DND-41 (cell line): Measurements from ENCODE around the gene ANXA2.

Experiments
- ATAC-seq: fragments of 200-7000 bp; cut with Tn5 transposase; 3 replicates; pipeline ENCODE4 v1.9.1; 2021; ENCODE audit warnings: low read depth; ENCODE audit not compliant: insufficient read depth
- DNase-seq: peaks from one replicate; pipeline ENCODE4 v3.0.0-alpha.2; 2020
- H2AFZ ChIP-seq: 2 replicates; pipeline ENCODE4 v1.6.0; 2012; ENCODE audit warnings: low read depth, low read length
- H3K27ac ChIP-seq: 2 replicates; pipeline ENCODE4 v1.5.1; 2012; ENCODE audit warnings: low read length, inconsistent platforms
- H3K27me3 ChIP-seq: fragments of 200-600 bp; sonication (generic); 2 replicates; pipeline ENCODE4 v1.6.0; 2012; ENCODE audit warnings: low read length, mild to moderate bottlenecking, inconsistent platforms; ENCODE audit not compliant: insufficient read depth, poor library complexity
- H3K36me3 ChIP-seq: 2 replicates; pipeline ENCODE4 v1.5.1; 2012; ENCODE audit warnings: low read length, inconsistent platforms; ENCODE audit not compliant: insufficient read depth
- H3K4me1 ChIP-seq: 2 replicates; pipeline ENCODE4 v1.5.1; 2012; ENCODE audit warnings: mild to moderate bottlenecking, low read length; ENCODE audit not compliant: insufficient read depth
- H3K4me2 ChIP-seq: 2 replicates; pipeline ENCODE4 v1.6.0; 2012; ENCODE audit warnings: mild to moderate bottlenecking, moderate library complexity, low read length, inconsistent platforms; ENCODE audit not compliant: insufficient read depth
- H3K4me3 ChIP-seq, 2 experiments: fragments of 200-600 bp in 1 of 2; shearing (Covaris generic) in 1 of 2; 2 replicates each; pipeline ENCODE4 v1.5.1; 2012 to 2016; ENCODE audit warnings: inconsistent platforms in 2 of 2, low read length in 2 of 2, mild to moderate bottlenecking in 2 of 2, low read depth in 1 of 2, moderate library complexity in 1 of 2
- H3K79me2 ChIP-seq: 2 replicates; pipeline ENCODE4 v1.6.0; 2012; ENCODE audit warnings: low read length, inconsistent platforms; ENCODE audit not compliant: insufficient read depth
- H3K9ac ChIP-seq: 2 replicates; pipeline ENCODE4 v1.6.0; 2012; ENCODE audit warnings: low read depth, mild to moderate bottlenecking, inconsistent platforms, low read length, moderate library complexity
- H3K9me3 ChIP-seq: 2 replicates; pipeline ENCODE4 v1.5.1; 2012; ENCODE audit warnings: low read length, moderate library complexity, mild to moderate bottlenecking, inconsistent platforms; ENCODE audit not compliant: insufficient read depth, severe bottlenecking
- H4K20me1 ChIP-seq: 2 replicates; pipeline ENCODE4 v1.6.0; 2012; ENCODE audit warnings: low read length; ENCODE audit not compliant: insufficient read depth
- EZH2 ChIP-seq: IDR thresholded peaks from 3 replicates; pipeline ENCODE4 v1.6.1; 2012; ENCODE audit warnings: borderline replicate concordance, low read depth, mild to moderate bottlenecking, moderate library complexity, low read length, inconsistent platforms; ENCODE audit not compliant: severe bottlenecking
- TF ChIP-seq, protein P1 (sequence below): IDR thresholded peaks from 2 replicates; pipeline ENCODE4 v1.5.1; 2012; ENCODE audit warnings: borderline replicate concordance, low read length, moderate library complexity, mild to moderate bottlenecking; ENCODE audit not compliant: poor library complexity, severe bottlenecking; ENCODE audit errors: extremely low read depth

ANXA2 gene

DNA sequence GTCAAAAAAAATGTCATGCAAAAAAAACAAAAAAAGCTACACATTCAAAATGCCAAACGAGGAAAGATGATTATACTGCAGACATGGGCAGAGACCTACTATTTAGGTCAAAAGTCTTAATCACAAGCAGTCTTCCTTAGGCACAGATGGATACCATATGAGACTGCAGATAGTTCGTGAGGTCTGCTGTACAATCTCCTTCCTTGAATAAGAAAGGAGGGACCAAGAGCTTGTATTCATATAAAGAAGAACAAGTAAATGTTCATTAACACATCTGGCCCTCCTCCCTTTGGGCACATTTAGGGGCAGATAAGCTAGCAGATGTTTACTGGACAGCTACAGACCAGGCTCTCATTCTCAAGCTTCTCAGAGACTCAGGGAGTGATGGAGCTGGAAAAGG is 45.3 kb downstream of the ANXA2 start:
- Histone ChIP-seq H3K9me3 (no peaks in the 10 kb centered on the region), H4K20me1 (no peaks in the 10 kb centered on the region), H3K4me3 (no peak overlapping the region), H3K36me3 (no peaks in the 10 kb centered on the region), H3K4me1 (no peaks in the 10 kb centered on the region), H2AFZ (no peak overlapping the region), H3K9ac (no peak overlapping the region), H3K27me3 (no peaks in the 10 kb centered on the region), H3K4me2 (no peak overlapping the region), H3K27ac (no peak overlapping the region), H3K79me2 (no peaks in the 10 kb centered on the region)
- DNase-seq: no peak
- ATAC-seq: no peak
- TF ChIP-seq, protein P1, sequence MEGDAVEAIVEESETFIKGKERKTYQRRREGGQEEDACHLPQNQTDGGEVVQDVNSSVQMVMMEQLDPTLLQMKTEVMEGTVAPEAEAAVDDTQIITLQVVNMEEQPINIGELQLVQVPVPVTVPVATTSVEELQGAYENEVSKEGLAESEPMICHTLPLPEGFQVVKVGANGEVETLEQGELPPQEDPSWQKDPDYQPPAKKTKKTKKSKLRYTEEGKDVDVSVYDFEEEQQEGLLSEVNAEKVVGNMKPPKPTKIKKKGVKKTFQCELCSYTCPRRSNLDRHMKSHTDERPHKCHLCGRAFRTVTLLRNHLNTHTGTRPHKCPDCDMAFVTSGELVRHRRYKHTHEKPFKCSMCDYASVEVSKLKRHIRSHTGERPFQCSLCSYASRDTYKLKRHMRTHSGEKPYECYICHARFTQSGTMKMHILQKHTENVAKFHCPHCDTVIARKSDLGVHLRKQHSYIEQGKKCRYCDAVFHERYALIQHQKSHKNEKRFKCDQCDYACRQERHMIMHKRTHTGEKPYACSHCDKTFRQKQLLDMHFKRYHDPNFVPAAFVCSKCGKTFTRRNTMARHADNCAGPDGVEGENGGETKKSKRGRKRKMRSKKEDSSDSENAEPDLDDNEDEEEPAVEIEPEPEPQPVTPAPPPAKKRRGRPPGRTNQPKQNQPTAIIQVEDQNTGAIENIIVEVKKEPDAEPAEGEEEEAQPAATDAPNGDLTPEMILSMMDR: no peak
- no peak for TF ChIP-seq EZH2

DNA sequence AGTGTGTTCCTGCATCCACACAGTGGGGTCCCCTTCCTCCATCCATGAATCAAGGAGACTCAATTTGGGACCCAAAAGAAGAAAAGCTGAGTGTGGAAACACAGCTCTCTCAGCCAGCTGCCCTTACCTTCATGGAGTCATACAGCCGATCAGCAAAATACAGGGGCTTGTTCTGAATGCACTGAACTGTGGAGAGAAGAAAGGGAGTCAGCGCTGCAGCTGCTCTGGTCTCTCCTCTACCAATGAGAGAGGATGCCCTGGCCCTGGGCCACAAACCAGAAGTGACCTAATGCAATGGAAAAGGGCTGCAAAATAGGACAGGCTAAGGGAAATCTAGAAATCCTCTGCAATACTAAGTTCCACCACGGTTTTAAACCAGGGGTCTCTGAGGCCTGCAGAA is 46.7 kb downstream of the ANXA2 start:
- no peak overlapping the region for H3K27ac ChIP-seq

DNA sequence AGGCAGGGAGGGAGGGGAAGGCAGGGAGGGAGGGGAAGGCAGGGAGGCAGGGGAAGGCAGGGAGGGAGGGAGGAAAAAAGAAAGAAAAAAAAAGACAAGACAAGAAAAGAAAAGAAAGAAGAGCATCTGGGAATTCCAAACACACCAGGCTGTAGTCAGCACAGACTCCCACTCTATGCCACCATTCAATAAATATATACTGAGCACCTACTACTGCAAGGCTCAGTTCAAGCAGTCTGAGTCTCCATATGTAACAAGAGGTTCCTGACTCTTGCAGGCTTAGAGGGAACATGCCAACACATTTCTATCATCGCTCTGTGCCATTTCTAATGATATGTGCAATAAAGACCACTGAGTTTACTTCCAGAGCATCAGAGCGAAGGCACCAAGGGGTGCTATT is 47.7 kb downstream of the ANXA2 start:
- no peak overlapping the region for H3K27ac ChIP-seq
- ATAC-seq: no peak

More for the DNA sequence above, 46.7 kb downstream of the ANXA2 start:
- H3K79me2 ChIP-seq: no peaks in the 10 kb centered on the region
- no peak overlapping the region for H3K9ac ChIP-seq
- ATAC-seq (no peak), DNase-seq (no peak)
- no peaks in the 10 kb centered on the region for H3K27me3 ChIP-seq
- no peak overlapping the region for H3K4me2 ChIP-seq
- no peaks in the 10 kb centered on the region for H3K9me3 ChIP-seq
- TF ChIP-seq, protein P1: no peak
- TF ChIP-seq EZH2: no peak
- no peaks in the 10 kb centered on the region for H3K36me3 ChIP-seq
- H3K4me1 ChIP-seq: no peaks in the 10 kb centered on the region
- H4K20me1 ChIP-seq: no peaks in the 10 kb centered on the region
- no peak overlapping the region for H3K4me3 ChIP-seq
- H2AFZ ChIP-seq: no peak overlapping the region

More for the DNA sequence above, 47.7 kb downstream of the ANXA2 start:
- no peak overlapping the region for H3K9ac ChIP-seq
- H3K4me2 ChIP-seq: no peak overlapping the region
- no peaks in the 10 kb centered on the region for H3K9me3 ChIP-seq
- no peak for TF ChIP-seq EZH2
- TF ChIP-seq, protein P1: no peak
- no peaks in the 10 kb centered on the region for H3K27me3 ChIP-seq
- no peaks in the 10 kb centered on the region for H3K4me1 ChIP-seq
- no peak for DNase-seq
- no peak overlapping the region for H3K4me3 ChIP-seq
- H3K79me2 ChIP-seq: no peaks in the 10 kb centered on the region
- no peaks in the 10 kb centered on the region for H4K20me1 ChIP-seq
- H3K36me3 ChIP-seq: no peaks in the 10 kb centered on the region
- H2AFZ ChIP-seq: no peak overlapping the region
